SK-N-SH treated with all-trans-retinoic acid at 6 μM for 48 hours (cell line): ENCODE measurements around the gene DLG1.

Source experiments
- ZFP30 ChIP-seq: fragments of 450-650 bp; formaldehyde crosslinking; IDR thresholded peaks from 2 replicates; pipeline ENCODE4 v1.5.0; 2022; ENCODE audit warnings: mild to moderate bottlenecking, moderate library complexity
- TF ChIP-seq, protein P1 (sequence below): fragments of 250-450 bp; sonication (Bioruptor Pico); IDR thresholded peaks from 2 replicates; pipeline ENCODE4 v1.5.1; 2020; ENCODE audit warnings: low read depth, mild to moderate bottlenecking, moderate library complexity
- TF ChIP-seq, protein P2 (sequence below): fragments of 250-450 bp; sonication (Bioruptor Pico); IDR thresholded peaks from 2 replicates; pipeline ENCODE4 v1.8.0; 2020; ENCODE audit warnings: mild to moderate bottlenecking, moderate library complexity, borderline replicate concordance

DNA sequence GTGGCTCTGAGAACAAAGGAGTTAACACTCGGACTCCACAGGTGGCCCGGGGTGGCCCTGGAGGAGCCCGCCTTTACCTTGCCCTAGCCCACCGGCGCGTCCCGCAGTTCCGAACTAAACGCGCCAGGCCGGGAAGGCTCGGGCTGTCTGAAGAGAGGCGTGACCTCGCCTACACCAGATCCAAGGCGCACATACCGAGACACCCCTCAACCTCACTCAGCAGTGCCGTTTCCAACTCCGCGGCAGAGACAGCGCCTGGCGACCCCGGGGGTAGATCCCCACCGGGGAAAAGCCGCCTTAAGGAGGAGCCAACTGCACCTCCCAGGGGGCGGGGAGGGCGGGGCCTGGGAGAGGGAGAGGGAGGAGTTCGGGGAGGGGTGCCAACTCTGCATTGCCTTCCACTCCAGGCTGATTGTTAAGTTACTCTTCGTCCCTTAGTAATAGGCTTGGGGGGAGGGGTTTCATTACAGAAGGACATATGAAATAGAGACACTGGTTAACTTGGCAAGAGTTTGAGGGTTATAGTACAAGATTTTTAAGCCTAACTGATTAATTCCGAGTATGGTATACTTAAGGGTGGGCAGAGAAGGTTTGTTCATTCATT lies at the start of gene DLG1:
- no peak for TF ChIP-seq ZFP30 (CRISPR knock-in tag)
- TF ChIP-seq, protein P1, sequence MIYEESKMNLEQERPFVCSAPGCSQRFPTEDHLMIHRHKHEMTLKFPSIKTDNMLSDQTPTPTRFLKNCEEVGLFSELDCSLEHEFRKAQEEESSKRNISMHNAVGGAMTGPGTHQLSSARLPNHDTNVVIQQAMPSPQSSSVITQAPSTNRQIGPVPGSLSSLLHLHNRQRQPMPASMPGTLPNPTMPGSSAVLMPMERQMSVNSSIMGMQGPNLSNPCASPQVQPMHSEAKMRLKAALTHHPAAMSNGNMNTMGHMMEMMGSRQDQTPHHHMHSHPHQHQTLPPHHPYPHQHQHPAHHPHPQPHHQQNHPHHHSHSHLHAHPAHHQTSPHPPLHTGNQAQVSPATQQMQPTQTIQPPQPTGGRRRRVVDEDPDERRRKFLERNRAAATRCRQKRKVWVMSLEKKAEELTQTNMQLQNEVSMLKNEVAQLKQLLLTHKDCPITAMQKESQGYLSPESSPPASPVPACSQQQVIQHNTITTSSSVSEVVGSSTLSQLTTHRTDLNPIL: no peak
- TF ChIP-seq, protein P2, sequence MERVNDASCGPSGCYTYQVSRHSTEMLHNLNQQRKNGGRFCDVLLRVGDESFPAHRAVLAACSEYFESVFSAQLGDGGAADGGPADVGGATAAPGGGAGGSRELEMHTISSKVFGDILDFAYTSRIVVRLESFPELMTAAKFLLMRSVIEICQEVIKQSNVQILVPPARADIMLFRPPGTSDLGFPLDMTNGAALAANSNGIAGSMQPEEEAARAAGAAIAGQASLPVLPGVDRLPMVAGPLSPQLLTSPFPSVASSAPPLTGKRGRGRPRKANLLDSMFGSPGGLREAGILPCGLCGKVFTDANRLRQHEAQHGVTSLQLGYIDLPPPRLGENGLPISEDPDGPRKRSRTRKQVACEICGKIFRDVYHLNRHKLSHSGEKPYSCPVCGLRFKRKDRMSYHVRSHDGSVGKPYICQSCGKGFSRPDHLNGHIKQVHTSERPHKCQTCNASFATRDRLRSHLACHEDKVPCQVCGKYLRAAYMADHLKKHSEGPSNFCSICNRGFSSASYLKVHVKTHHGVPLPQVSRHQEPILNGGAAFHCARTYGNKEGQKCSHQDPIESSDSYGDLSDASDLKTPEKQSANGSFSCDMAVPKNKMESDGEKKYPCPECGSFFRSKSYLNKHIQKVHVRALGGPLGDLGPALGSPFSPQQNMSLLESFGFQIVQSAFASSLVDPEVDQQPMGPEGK: no peak
